H1 (cell line): Measurements from ENCODE around the gene FKBP6. TPM values are rescaled to one million over a fixed set of nuclear protein-coding genes. Genes with fewer than 3 reads are reported as not detected.

Experiments used
- CTCF ChIA-PET: fragments of 300-600 bp; sonication (Branson Sonifier 250); formaldehyde crosslinking; loops from one replicate; lab custom pipeline; 2021; ENCODE audit not compliant: partially characterized antibody; lab: Charles Lee
- POLR2A ChIA-PET: fragments of 300-600 bp; sonication (Branson Sonifier 250); formaldehyde crosslinking; loops from one replicate; lab custom pipeline; 2021; ENCODE audit warnings: inconsistent platforms; ENCODE audit not compliant: partially characterized antibody; lab: Charles Lee
- DNase-seq, 2 experiments: peaks; one replicate each; pipeline versions ENCODE4 v3.0.0 to v3.0.0-alpha.2; 2010 to 2022; ENCODE audit warnings: low spot score in 2 of 2, low read depth in 1 of 2, mixed read lengths in 1 of 2
- FAIRE-seq: peaks from 2 replicates; lab custom pipeline; 2011; peaks lifted over from hg19 to GRCh38; lab: Jason Lieb, UNC
- H2AFZ ChIP-seq: 2 replicates; pipeline ENCODE4 v1.8.1; 2012; ENCODE audit warnings: low read length, inconsistent platforms
- H2AK5ac ChIP-seq: 2 replicates; pipeline ENCODE4 v1.6.1; 2013; ENCODE audit warnings: low read depth, low read length
- H2BK120ac ChIP-seq: replicated peaks from 2 replicates; pipeline ENCODE3; 2013; ENCODE audit warnings: low read depth, low read length, inconsistent platforms
- H2BK12ac ChIP-seq: 2 replicates; pipeline ENCODE4 v1.6.1; 2013; ENCODE audit warnings: low read depth, low read length
- H2BK15ac ChIP-seq: 2 replicates; pipeline ENCODE4 v1.6.1; 2013; ENCODE audit warnings: low read length
- H2BK20ac ChIP-seq: 2 replicates; pipeline ENCODE4 v1.6.1; 2013; ENCODE audit warnings: low read length
- H2BK5ac ChIP-seq: 2 replicates; pipeline ENCODE4 v1.6.1; 2013; ENCODE audit warnings: low read depth, low read length
- H3K14ac ChIP-seq: 2 replicates; pipeline ENCODE4 v1.6.1; 2013; ENCODE audit warnings: inconsistent platforms; ENCODE audit not compliant: insufficient read length
- H3K18ac ChIP-seq: 2 replicates; pipeline ENCODE4 v1.6.1; 2013; ENCODE audit warnings: low read length; ENCODE audit errors: extremely low read depth
- H3K23ac ChIP-seq: 2 replicates; pipeline ENCODE4 v1.6.1; 2013; ENCODE audit warnings: inconsistent platforms; ENCODE audit not compliant: insufficient read length
- H3K23me2 ChIP-seq: 2 replicates; pipeline ENCODE4 v1.6.1; 2013; ENCODE audit warnings: low read depth, low read length
- H3K27ac ChIP-seq: 2 replicates; pipeline ENCODE4 v1.6.1; 2011; ENCODE audit warnings: low read depth, low read length, inconsistent platforms
- H3K27me3 ChIP-seq, 4 experiments: replicated peaks in 1 of 4; 1 replicate in 1 of 4; 2 replicates in 3 of 4; pipeline versions ENCODE4 v1.6.1 to v1.8.1; 2011 to 2013; ENCODE audit warnings: low read length in 3 of 4, mild to moderate bottlenecking in 3 of 4, inconsistent platforms in 2 of 4, mixed read lengths in 2 of 4, moderate library complexity in 1 of 4; ENCODE audit not compliant: control insufficient read depth in 3 of 4, insufficient read depth in 3 of 4; ENCODE audit errors: extremely low read depth in 1 of 4
- H3K36me3 ChIP-seq, 4 experiments: 2 replicates each; pipeline versions ENCODE4 v1.6.1 to v1.8.1; 2011 to 2013; ENCODE audit warnings: mild to moderate bottlenecking in 4 of 4, low read length in 3 of 4, moderate library complexity in 2 of 4, control low read depth in 1 of 4, inconsistent platforms in 1 of 4; ENCODE audit not compliant: insufficient read depth in 4 of 4, control insufficient read depth in 2 of 4
- H3K4ac ChIP-seq: replicated peaks from 2 replicates; pipeline ENCODE3; 2013; ENCODE audit warnings: low read length, low read depth, mixed read lengths, inconsistent platforms; ENCODE audit not compliant: insufficient read length
- H3K4me1 ChIP-seq, 4 experiments: replicated peaks in 1 of 4; 1 replicate in 1 of 4; 2 replicates in 3 of 4; pipeline versions ENCODE4 v1.6.1 to v1.8.1; 2011 to 2013; ENCODE audit warnings: low read length in 3 of 4, inconsistent platforms in 2 of 4, mixed read lengths in 1 of 4; ENCODE audit not compliant: insufficient read depth in 4 of 4, control insufficient read depth in 3 of 4
- H3K4me2 ChIP-seq, 2 experiments: 2 replicates each; pipeline versions ENCODE4 v1.6.1 to v1.8.1; 2011 to 2013; ENCODE audit warnings: low read depth in 2 of 2, low read length in 2 of 2, control low read depth in 1 of 2, inconsistent platforms in 1 of 2, mild to moderate bottlenecking in 1 of 2; ENCODE audit not compliant: insufficient read depth in 1 of 2
- H3K4me3 ChIP-seq, 4 experiments: fragments of 200-600, 300-600 bp in 1 of 4; sonication (generic), shearing (Covaris generic), sonication (Bioruptor Twin) in 1 of 4; 2 replicates each; pipeline versions ENCODE4 v1.5.1 to v1.8.1; 2011 to 2016; ENCODE audit warnings: low read length in 4 of 4, low read depth in 3 of 4, control low read depth in 2 of 4, inconsistent platforms in 2 of 4, mild to moderate bottlenecking in 2 of 4, mixed read lengths in 1 of 4, moderate library complexity in 1 of 4; ENCODE audit not compliant: insufficient read depth in 2 of 4; ENCODE audit errors: extremely low read depth in 1 of 4
- H3K56ac ChIP-seq: replicated peaks from 2 replicates; pipeline ENCODE3; 2013; ENCODE audit warnings: low read depth, mild to moderate bottlenecking, mixed read lengths, low read length, inconsistent platforms; ENCODE audit not compliant: insufficient read length
- H3K79me1 ChIP-seq: 2 replicates; pipeline ENCODE4 v1.6.1; 2013; ENCODE audit warnings: low read depth, low read length, control low read depth
- H3K79me2 ChIP-seq, 2 experiments: 2 replicates each; pipeline versions ENCODE4 v1.6.1 to v1.8.1; 2012 to 2013; ENCODE audit warnings: low read length in 2 of 2, mild to moderate bottlenecking in 2 of 2, inconsistent platforms in 1 of 2; ENCODE audit not compliant: insufficient read depth in 2 of 2, control insufficient read depth in 1 of 2
- H3K9ac ChIP-seq, 4 experiments: replicated peaks in 1 of 4; 1 replicate in 1 of 4; 2 replicates in 3 of 4; pipeline versions ENCODE4 v1.6.1 to v1.8.1; 2011 to 2013; ENCODE audit warnings: low read depth in 3 of 4, low read length in 3 of 4, control low read depth in 2 of 4, mild to moderate bottlenecking in 2 of 4, moderate library complexity in 2 of 4, inconsistent platforms in 1 of 4; ENCODE audit errors: extremely low read depth in 1 of 4
- H3K9me3 ChIP-seq, 2 experiments: 2 replicates each; pipeline versions ENCODE4 v1.6.1 to v1.8.1; 2012 to 2013; ENCODE audit warnings: mild to moderate bottlenecking in 2 of 2, moderate library complexity in 2 of 2, control low read depth in 1 of 2, inconsistent platforms in 1 of 2, low read depth in 1 of 2, low read length in 1 of 2, mixed read lengths in 1 of 2; ENCODE audit not compliant: insufficient read depth in 2 of 2
- H4K20me1 ChIP-seq, 2 experiments: replicated peaks in 1 of 2; 2 replicates each; pipeline versions ENCODE3 to v1.8.1; 2011 to 2013; ENCODE audit warnings: inconsistent platforms in 2 of 2, low read length in 2 of 2, mild to moderate bottlenecking in 1 of 2; ENCODE audit not compliant: insufficient read depth in 2 of 2, control insufficient read depth in 1 of 2
- H4K5ac ChIP-seq: 2 replicates; pipeline ENCODE4 v1.6.1; 2013; ENCODE audit warnings: low read length, low read depth, mixed read lengths, inconsistent platforms; ENCODE audit not compliant: insufficient read length
- H4K8ac ChIP-seq: 2 replicates; pipeline ENCODE4 v1.8.0; 2013; ENCODE audit warnings: mild to moderate bottlenecking, moderate library complexity, low read length, inconsistent platforms; ENCODE audit not compliant: insufficient read depth; ENCODE audit errors: extremely low read depth
- H4K91ac ChIP-seq: replicated peaks from 2 replicates; pipeline ENCODE3; 2013; ENCODE audit warnings: low read length, mixed read lengths, inconsistent platforms; ENCODE audit not compliant: insufficient read length
- ASH2L ChIP-seq: fragments of 200-600, 300-600 bp; sonication (generic); IDR thresholded peaks from one replicate; pipeline ENCODE4 v1.7.1; 2017; ENCODE audit warnings: low read length
- CHD1 ChIP-seq: IDR thresholded peaks from 2 replicates; pipeline ENCODE4 v1.6.1; 2012; ENCODE audit warnings: low read depth, low read length, improper control_type of control experiment
- CHD2 ChIP-seq: IDR thresholded peaks from 2 replicates; pipeline ENCODE4 v1.6.1; 2012; ENCODE audit warnings: low read length, improper control_type of control experiment
- EP300 ChIP-seq, 2 experiments: IDR thresholded peaks; 1 replicate in 1 of 2; 2 replicates in 1 of 2; pipeline ENCODE4 v1.6.1; 2011 to 2012; ENCODE audit warnings: low read depth in 2 of 2, low read length in 2 of 2, mild to moderate bottlenecking in 2 of 2, borderline replicate concordance in 1 of 2, inconsistent platforms in 1 of 2, moderate library complexity in 1 of 2
- GABPA ChIP-seq: IDR thresholded peaks from 2 replicates; pipeline ENCODE4 v1.6.1; 2011; ENCODE audit warnings: mild to moderate bottlenecking, low read length, moderate library complexity, borderline replicate concordance; ENCODE audit not compliant: insufficient read depth
- GTF2F1 ChIP-seq: IDR thresholded peaks from 2 replicates; pipeline ENCODE4 v1.6.1; 2012; ENCODE audit warnings: low read depth, low read length, improper control_type of control experiment, borderline replicate concordance
- JUN ChIP-seq: IDR thresholded peaks from 2 replicates; pipeline ENCODE4 v1.6.1; 2011; ENCODE audit warnings: low read depth, mild to moderate bottlenecking, improper control_type of control experiment, low read length
- JUND ChIP-seq: IDR thresholded peaks from 2 replicates; pipeline ENCODE4 v1.6.1; 2011; ENCODE audit warnings: mild to moderate bottlenecking, improper control_type of control experiment, low read length
- KDM1A ChIP-seq: fragments of 200-600, 300-600 bp; sonication (generic); IDR thresholded peaks from 2 replicates; pipeline ENCODE4 v1.7.1; 2016; ENCODE audit warnings: mild to moderate bottlenecking, low read length, borderline replicate concordance
- POU5F1 ChIP-seq: IDR thresholded peaks from 2 replicates; pipeline ENCODE4 v1.6.1; 2011; ENCODE audit warnings: low read depth, mild to moderate bottlenecking, low read length, moderate library complexity
- TBP ChIP-seq: IDR thresholded peaks from 2 replicates; pipeline ENCODE4 v1.6.1; 2011; ENCODE audit warnings: low read depth, low read length, improper control_type of control experiment
- WGBS, 2 experiments: shearing (Covaris generic) in 1 of 2; methylation state at CpG; one replicate each; pipeline versions ENCODE4 v1.1.6 to v1.1.7; 2013 to 2015; ENCODE audit warnings: low lambda C conversion rate in 2 of 2, mixed read lengths in 2 of 2, inconsistent platforms in 1 of 2, low coverage in 1 of 2, missing lambda C conversion rate in 1 of 2; ENCODE audit not compliant: insufficient replicate concordance in 2 of 2, insufficient coverage in 1 of 2, insufficient read length in 1 of 2; ENCODE audit errors: extremely low coverage in 1 of 2, missing lambda C conversion rate in 1 of 2; 5-methylcytosine and 5-hydroxymethylcytosine counted together
- polyA plus RNA-seq, 7 experiments: library from polyadenylated mRNA; depleted of rRNA in 3 of 7; stranded (reverse) in 5 of 7; unstranded in 2 of 7; fragments of >200 nt in 5 of 7; fragments of 200-250 nt in 2 of 7; gene quantifications; 1 replicate in 5 of 7; 2 replicates in 1 of 7; 4 replicates in 1 of 7; pipeline versions ENCODE4 v1.2.1 to v1.2.3, GENCODE V29; 2011 to 2013; ENCODE audit warnings: missing spikeins in 2 of 7, mixed read lengths in 2 of 7
- total RNA-seq: library from RNA; stranded (reverse); fragmentation: NEBNext Ultra II Directional; extraction: Animal tissue kit (Norgen Biotek cat#: 25700); gene quantifications from 2 replicates; pipeline ENCODE4 v1.2.1, GENCODE V29; 2021

FKBP6 gene
- total and polyA plus RNA-seq, 2 of the 8 experiments (the other 6 are each of a cell fraction or from before 2014, with no cell fraction given) = 0.14 to 0.19 TPM

- Histone ChIP-seq H4K8ac (0 out of 2 replicates have a peak overlapping the region, but pooled peaks have one; percentile 35), H3K18ac (no peak overlapping the region), H3K4me2 (no peak overlapping the region), H3K4me3 (no peak overlapping the region), H2BK20ac (no peak overlapping the region), H3K56ac (no peak overlapping the region), H3K9ac (no peak overlapping the region), H3K4ac (no peak overlapping the region), H3K36me3 (no peaks in the 10 kb centered on the region), H3K27ac (no peak overlapping the region), H2BK120ac (no peak overlapping the region), H3K23me2 (no peaks in the 10 kb centered on the region), H2BK15ac (no peak overlapping the region), H3K9me3 (no peaks in the 10 kb centered on the region), H3K4me1 (no peaks in the 10 kb centered on the region), H3K79me2 (no peaks in the 10 kb centered on the region), H3K79me1 (no peaks in the 10 kb centered on the region), H3K14ac (no peak overlapping the region), H3K27me3 (0 out of 7 replicates have a peak, but pooled peaks cover 0 to 2% (median 0%) of the 10 kb centered on the region in 4 experiments), H2AK5ac (no peak overlapping the region), H4K5ac (no peak overlapping the region), H4K20me1 (no peaks in the 10 kb centered on the region), H2BK5ac (no peak overlapping the region), H3K23ac (no peak overlapping the region), H2AFZ (no peak overlapping the region), H4K91ac (no peak overlapping the region), H2BK12ac (no peak overlapping the region)
- ChIA-PET POLR2A (no interaction called here), CTCF (interaction anchor here (0.6 to 1.1 kb wide), 4 partner anchors 7 to 1756 kb away, joined by 3 to 4 read pairs (median 3); no protein-coding TSS in a partner anchor)
- FAIRE-seq = no peak
- TF ChIP-seq GTF2F1 (no peak), POU5F1 (no peak), CHD1 (no peak), JUN (no peak), KDM1A (no peak), GABPA (no peak), ASH2L (no peak), CHD2 (no peak), EP300 (IDR thresholded peaks at IDR 0.05; ENCODE audit: borderline replicate concordance in 1 of 2, low read depth in 2 of 2, low read length in 2 of 2) (no peak), TBP (no peak), JUND (no peak)
- no peak for DNase-seq
- WGBS, 2 experiments = 84% methylated on average over 9 of the region's 9 CpGs; no CpG with 5 or more reads in 1 of the 2 experiments
Measured at GRCh38 chr7:73316521-73316920, 11.4 kb upstream of the FKBP6 start.
